GM19238 (cell line): ENCODE results near the gene GRAMD1A.

ENCODE experiments used
- DNase-seq: peaks from one replicate; pipeline ENCODE4 v3.0.0; 2011; ENCODE audit warnings: low spot score; ENCODE audit not compliant: insufficient read length

The GRAMD1A gene

GRCh38 chr19:35073516-35073915 is 73.4 kb downstream of the GRAMD1A start:
- DNase-seq: no peak

- DNase-seq: no peak
Measured at GRCh38 chr19:35073941-35074340, 73.8 kb downstream of the GRAMD1A start.

GRCh38 chr19:35074426-35075201 is 74.5 kb downstream of the GRAMD1A start:
- DNase-seq: no peak

GRCh38 chr19:35075202-35076025 is 75.3 kb downstream of the GRAMD1A start:
- no peak for DNase-seq

- DNase-seq: no peak
Measured at GRCh38 chr19:35076026-35076370, 75.9 kb downstream of the GRAMD1A start.
